Measurements from ENCODE around the gene ENOX1.
"Not testable (repeated sequence)": the region's sequence is repeated elsewhere in the genome, so short reads cannot be mapped to it uniquely, and the experiment has no call there.

The ENOX1 gene

GRCh38 chr13:43473437-43473836 lies 313.3 kb downstream of the ENOX1 start:
- no peak for DNase-seq

- DNase-seq: no peak
These were observed 313.8 kb downstream of the ENOX1 start for GRCh38 chr13:43472980-43473379.

GRCh38 chr13:43472339-43472738 lies 314.4 kb downstream of the ENOX1 start:
- no peak for DNase-seq

- DNase-seq: no peak
These were observed 316.2 kb downstream of the ENOX1 start for GRCh38 chr13:43470610-43471009.

- no peak for DNase-seq
These were observed 317.0 kb downstream of the ENOX1 start for GRCh38 chr13:43469791-43470190.

GRCh38 chr13:43464578-43465264 lies 322.1 kb downstream of the ENOX1 start:
- no peak for DNase-seq

GRCh38 chr13:43448605-43449336 lies 338.0 kb downstream of the ENOX1 start:
- DNase-seq: no peak

- no peak for DNase-seq
These were observed 340.6 kb downstream of the ENOX1 start for GRCh38 chr13:43446126-43446525.

GRCh38 chr13:43445668-43446067 lies 341.1 kb downstream of the ENOX1 start:
- DNase-seq: no peak

GRCh38 chr13:43444081-43444480 lies 342.7 kb downstream of the ENOX1 start:
- DNase-seq: no peak

- no peak for DNase-seq
These were observed 344.8 kb downstream of the ENOX1 start for GRCh38 chr13:43441899-43442499.

GRCh38 chr13:43441464-43441863 lies 345.3 kb downstream of the ENOX1 start:
- no peak for DNase-seq

- DNase-seq: no peak
These were observed 352.6 kb downstream of the ENOX1 start for GRCh38 chr13:43434191-43434590.

- DNase-seq: no peak
These were observed 353.1 kb downstream of the ENOX1 start for GRCh38 chr13:43433691-43434141.

GRCh38 chr13:43432958-43433357 lies 353.8 kb downstream of the ENOX1 start:
- no peak for DNase-seq

- DNase-seq: no peak
These were observed 354.9 kb downstream of the ENOX1 start for GRCh38 chr13:43431841-43432240.

- no peak for DNase-seq
These were observed 355.5 kb downstream of the ENOX1 start for GRCh38 chr13:43431290-43431716.

- no peak for DNase-seq
These were observed 358.1 kb downstream of the ENOX1 start for GRCh38 chr13:43428545-43429296.

- no peak for DNase-seq
These were observed 360.4 kb downstream of the ENOX1 start for GRCh38 chr13:43426355-43426754.

- DNase-seq: no peak
These were observed 361.5 kb downstream of the ENOX1 start for GRCh38 chr13:43425234-43425633.

GRCh38 chr13:43424412-43424811 lies 362.4 kb downstream of the ENOX1 start:
- DNase-seq: no peak

GRCh38 chr13:43422116-43422515 lies 364.7 kb downstream of the ENOX1 start:
- DNase-seq: no peak

- DNase-seq: not testable (repeated sequence)
These were observed 369.9 kb downstream of the ENOX1 start for GRCh38 chr13:43416842-43417241.
